CD4-positive, alpha-beta T cell treated with Interleukin-6 at 100 ng/mL for 8 hours (primary cell): Measurements from ENCODE around the gene CPVL.
"Not testable (repeated sequence)": the region's sequence is repeated elsewhere in the genome, so short reads cannot be mapped to it uniquely, and the experiment has no call there.

Source experiments
- DNase-seq: peaks from one replicate; pipeline ENCODE4 v3.0.0-alpha.2; 2020; ENCODE audit warnings: mixed read lengths, low spot score

The CPVL gene

DNA sequence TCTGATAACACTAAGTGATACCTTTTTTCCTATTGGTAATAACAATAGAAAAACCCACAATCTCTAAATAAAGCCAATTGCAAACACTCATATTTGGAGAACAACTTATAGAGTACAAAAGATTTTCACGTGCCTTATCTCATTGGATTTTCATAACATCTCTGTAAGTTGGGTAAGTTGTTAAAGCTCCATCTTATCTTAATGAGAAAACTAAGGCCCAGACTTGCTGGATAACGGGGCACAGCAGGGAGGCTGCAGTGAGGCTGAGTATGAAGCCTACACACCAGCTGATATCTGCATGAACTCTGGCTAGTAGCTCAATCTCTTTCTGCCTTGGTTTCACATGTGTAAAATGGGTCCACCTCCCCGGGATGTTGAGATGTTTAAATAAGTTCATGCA is 26.8 kb downstream of the CPVL start:
- no peak for DNase-seq

- no peak for DNase-seq
Measured at GRCh38 chr7:29116361-29117200, 29.8 kb downstream of the CPVL start.

DNA sequence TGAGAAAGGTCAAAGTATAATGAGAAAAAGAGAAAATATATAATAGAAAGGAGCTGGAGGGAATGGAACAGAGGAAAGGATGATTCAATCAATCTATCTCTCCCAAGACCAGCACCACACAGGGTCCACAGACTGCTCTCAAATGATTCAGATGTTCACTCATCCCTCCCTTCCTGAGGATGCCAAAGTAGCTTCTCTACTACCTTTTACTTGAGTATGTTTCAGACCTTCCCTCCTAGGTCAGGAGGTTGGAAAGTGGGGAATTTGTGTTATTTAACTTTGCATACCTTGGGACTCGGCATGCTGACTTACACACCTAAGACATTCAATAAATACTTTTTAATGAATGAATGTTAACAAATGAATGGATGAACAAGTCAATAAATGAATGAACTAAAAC is 30.6 kb downstream of the CPVL start:
- DNase-seq, result no peak

DNA sequence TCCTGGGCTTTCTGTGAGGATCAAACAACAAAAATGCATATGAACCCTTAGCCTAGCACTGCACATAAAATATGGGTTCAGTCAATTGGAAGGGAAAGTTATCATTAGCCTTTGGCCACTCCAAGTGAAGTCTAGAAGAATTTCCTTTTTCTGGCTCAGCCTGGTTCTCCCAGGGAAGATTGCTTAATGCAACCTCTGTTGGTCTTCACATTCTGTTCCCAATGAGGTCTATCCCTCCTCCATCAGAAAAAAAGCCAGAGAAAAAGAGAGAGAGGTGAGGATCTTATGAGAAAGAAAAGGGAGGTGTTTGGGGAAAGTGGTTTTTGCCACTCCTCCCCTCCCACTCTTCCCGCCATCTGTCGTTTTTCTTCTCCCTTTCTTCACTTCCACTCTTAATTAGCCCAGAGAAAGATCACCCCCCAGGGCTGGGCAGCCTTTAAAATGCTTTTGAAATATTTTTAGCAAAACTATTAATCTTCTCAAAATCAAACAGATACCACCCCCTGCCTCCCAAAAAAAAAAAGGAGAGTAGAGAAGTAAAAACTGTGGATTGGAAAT is 31.1 kb downstream of the CPVL start:
- no peak for DNase-seq

DNA sequence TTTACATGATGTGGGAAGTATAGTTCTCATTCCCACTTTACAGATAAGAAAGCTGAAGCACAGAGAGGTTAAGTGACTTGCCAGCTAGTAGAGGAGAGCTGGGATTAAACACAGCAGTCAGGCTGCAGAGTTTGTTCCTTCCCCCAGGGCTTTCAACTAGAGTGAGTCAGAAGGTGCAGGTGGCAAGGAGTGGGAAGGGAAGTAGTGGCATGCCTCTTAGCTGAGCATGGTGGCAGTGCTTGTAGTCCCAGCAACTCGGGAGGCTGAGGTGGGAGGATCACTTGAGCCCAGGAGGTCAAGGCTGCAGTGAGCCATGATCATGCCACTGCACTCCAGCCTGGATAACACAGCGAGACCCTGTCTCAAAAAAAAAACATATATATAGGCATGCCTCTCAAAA is 32.1 kb downstream of the CPVL start:
- not testable (repeated sequence) for DNase-seq

DNA sequence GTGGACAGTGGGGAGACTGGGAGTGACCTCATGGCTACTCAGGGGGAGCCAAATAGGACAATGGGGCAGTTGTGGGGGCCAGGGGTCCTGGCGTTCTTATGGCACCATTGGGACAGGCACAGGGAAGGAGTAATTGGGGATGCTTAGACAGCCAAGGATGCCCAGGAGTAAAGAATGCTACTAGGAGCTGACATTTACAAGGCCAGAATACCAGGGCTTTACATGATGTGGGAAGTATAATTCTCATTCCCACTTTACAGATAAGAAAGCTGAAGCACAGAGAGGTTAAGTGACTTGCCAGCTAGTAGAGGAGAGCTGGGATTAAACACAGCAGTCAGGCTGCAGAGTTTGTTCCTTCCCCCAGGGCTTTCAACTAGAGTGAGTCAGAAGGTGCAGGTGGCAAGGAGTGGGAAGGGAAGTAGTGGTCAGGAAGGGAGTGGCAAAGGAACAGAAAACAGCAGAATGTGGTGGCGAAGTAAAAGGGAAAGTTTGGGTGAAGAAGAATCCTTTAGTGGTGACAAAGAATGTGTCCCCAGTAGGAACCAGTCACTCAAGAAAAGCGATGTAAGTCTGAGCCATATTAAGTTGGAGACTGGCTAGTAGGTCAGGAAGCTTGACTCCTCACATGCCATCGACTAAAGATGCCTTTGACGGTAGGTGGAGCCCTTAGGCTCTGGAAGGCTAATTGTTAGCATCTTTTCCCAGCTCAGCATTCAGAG is 32.8 kb downstream of the CPVL start:
- peak; percentile 4 for DNase-seq

DNA sequence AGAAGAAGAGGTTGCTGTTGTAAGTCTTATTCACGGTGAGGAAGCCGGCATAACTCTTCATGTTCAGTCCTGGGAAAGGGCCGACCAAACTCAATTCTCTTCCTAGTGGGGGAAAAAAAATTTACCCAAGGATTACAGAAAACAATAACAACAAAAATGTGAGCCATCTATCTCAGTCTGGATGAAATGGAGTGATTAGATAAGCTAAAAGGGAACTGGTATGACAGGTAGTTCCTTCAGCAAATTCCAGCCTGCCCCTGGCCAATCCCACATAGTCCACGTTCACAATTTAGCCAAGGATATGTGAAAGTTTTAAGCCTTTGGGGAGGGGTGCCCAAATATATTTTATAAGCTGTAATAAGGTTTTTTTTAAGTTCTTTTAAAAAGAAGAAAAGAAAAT is 33.6 kb downstream of the CPVL start:
- no peak for DNase-seq

DNA sequence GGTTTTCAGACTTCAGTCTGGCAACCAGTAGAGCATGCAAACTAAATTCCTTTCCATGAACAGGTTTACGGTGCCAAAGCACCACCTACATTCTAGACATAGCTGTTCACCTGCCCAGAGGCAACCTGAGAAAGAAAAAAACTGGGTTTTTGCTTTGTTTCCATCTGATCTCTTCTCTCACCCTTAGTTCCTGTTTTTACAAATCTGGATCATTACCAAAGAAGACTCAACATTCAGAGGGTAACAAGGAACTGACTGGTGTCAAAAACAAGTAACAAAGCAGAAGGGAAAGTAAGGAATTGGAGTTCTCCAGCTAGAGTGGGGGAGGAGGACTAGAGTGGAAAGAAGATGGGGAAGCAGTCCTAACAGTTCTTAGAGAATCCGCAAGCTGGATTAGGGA is 36.4 kb downstream of the CPVL start:
- no peak for DNase-seq

DNA sequence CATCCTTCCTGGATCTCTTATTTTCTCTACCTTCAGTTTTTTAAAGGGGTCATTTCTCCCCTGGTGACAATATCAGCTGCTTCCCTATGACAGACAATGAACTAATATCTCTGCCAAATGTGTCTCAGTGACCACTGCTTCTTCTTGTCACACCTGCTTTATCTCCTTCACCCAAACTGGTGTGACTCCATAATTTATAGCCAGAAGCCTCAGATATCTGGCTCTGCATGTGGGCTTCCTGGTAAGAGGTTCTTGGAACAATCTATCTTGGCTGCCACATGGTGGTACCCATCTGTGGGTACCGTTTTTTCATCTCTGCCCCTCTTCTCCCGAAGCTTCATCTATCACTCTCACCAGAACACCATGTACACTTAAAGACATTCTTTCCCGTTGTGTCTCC is 37.0 kb downstream of the CPVL start:
- no peak for DNase-seq

DNA sequence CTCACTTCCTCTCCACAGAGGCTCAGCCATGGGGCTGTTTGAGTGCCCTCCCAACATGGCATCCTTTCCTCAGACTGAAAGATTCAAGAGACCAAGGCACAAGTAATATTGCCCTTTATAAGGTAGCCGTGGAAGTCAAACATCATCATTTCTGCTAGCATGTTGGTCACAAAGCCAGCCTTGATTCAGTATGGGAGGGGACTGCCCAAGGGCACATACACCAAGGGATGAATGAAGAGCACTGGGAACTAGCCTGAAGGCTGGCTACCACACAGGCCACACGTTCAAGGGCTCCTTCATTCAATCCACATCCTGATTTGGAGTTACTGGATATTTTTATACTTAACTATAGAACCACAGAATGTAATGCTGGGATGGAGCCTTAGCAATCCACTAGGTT is 39.3 kb downstream of the CPVL start:
- DNase-seq, result no peak

DNA sequence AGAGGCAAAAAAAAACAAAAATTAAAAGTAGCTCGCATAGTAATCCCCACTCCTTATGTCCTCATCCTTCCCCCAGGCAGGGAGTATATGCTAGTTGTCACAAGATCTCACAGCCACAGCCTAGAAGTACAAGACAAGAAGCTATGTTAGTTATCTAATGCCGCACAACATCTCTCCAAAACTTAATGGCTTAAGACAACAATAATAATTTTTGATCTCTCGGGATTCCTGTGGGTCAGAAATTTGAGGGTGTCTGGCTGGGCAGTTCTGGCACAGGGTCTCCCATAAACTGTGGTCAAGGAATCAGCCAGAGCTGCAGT is 39.7 kb downstream of the CPVL start:
- no peak for DNase-seq

- DNase-seq, result peak; percentile 14
Measured at GRCh38 chr7:29105752-29106668, 40.3 kb downstream of the CPVL start.

- no peak for DNase-seq
Measured at GRCh38 chr7:29105191-29105590, 41.1 kb downstream of the CPVL start.

DNA sequence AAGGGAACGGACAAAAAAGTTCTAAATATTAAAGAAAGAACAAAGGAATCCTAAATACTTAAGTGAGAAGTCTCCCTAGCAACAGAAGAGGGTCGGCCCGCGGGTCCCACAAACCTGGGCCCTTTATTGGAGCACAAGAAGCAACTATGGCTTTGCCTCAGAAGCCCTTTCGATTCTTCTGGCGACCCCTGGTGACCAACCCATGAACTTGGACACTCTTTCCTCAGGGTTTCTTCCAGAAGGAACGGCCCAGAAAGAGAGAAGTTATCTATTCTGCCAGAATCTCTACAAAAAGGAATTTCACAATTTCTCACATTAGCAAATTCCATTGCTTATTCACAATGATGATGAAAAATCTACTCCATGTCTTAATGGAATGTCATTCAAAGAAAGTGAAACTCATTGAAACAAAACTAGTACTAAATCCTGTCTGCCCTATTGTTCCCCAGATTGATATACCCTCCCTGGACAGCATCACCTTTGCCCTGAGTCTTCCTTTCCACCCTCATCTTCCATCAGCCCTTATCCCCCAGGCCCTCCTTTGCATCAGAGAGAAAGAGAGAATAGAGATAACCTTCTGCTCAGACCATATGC is 43.7 kb downstream of the CPVL start:
- DNase-seq, result peak; percentile 23

DNA sequence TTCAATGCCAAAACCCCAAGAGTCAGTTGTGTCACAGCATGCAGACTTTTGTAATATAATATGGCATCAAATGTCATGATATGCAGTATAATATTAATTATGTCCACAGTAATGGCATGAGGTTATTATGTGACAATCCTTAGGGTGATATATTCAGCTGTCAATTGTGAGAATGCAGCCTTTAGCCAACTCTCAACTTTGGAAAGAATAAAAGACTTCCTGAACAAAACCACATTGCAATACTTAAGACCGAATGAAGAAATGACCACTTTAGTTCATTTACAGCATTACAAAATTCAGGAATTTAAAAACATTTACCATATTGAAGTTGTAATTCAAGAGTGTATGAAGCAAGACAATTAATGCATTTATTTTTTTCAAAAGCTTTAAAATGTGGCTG is 45.4 kb downstream of the CPVL start:
- DNase-seq, result no peak

DNA sequence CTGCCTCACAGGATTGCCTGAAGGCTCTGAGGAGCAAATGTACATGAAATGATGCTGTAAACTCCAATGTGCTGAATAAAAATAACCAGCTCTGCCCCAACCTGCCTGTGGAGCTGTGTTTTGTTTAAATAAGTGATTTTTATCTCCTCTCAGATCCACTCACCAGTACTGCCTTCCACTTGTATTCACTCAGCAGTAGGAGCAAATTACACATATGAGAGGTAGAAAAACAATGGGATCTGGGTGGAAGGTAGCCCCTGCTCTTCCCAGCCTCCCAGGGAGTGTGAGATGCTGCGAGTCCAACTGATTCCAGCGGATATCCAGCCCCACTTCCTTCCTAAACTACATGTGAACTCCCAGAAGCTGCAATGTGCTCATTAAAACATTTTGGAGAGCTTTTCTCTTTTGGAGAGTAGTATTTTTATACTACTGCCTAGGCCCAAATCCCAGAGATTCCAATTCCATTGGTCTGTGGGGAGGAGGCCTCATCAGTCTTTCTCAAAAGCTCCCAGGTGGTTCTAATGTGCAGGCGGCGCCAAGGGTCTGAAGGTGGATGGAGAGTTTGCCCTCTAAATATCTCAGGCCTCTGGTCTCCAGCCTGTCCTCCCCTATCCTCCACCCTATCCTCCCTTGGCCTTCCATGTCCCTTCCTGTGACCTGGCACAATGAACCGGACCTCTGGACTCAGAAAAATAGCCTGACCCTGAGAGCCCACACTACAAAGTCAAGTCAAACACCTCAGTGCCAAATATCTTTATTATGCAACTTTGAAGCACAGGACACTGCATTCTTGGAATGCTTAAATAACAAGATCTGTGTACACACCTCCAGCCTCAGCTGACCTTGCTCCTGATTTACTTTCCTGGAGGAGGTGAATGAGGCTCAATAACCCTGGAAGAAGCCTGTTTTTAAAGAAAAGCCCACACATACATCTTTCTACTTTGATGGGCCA is 46.2 kb downstream of the CPVL start:
- DNase-seq, result no peak

GRCh38 chr7:29096446-29096730 is 49.9 kb downstream of the CPVL start:
- DNase-seq, result no peak

GRCh38 chr7:29095631-29096445 is 50.5 kb downstream of the CPVL start:
- DNase-seq, result no peak

- not testable (repeated sequence) for DNase-seq
Measured at GRCh38 chr7:29093091-29093490, 53.2 kb downstream of the CPVL start.

- DNase-seq, result peak; percentile 37
Measured at GRCh38 chr7:29091715-29092114, 54.6 kb downstream of the CPVL start.
